ENCODE results near the gene DPH5.
A peak's percentile ranks its signal among the peaks of the same experiment; 100 is the strongest.

DPH5 gene

GRCh38 chr1:101030881-101031280 lies 5.3 kb upstream of the DPH5 start:
- no peak for DNase-seq (ENCODE audit: low spot score)

- DNase-seq (ENCODE audit: low spot score): no peak
These were observed 3.6 kb upstream of the DPH5 start for GRCh38 chr1:101029184-101029583.

GRCh38 chr1:101028466-101028865 lies 2.9 kb upstream of the DPH5 start:
- no peak for DNase-seq (ENCODE audit: low spot score)

- no peak for DNase-seq (ENCODE audit: low spot score)
These were observed 1.7 kb upstream of the DPH5 start for GRCh38 chr1:101027194-101027772.

- no peak for DNase-seq (ENCODE audit: low spot score)
These were observed 825 bp upstream of the DPH5 start for GRCh38 chr1:101026430-101026788.

- DNase-seq (ENCODE audit: low spot score): peak; percentile 21
These were observed 314 bp downstream of the DPH5 start for GRCh38 chr1:101025283-101025656.

- DNase-seq (ENCODE audit: low spot score): peak; percentile 60
These were observed 3.3 kb downstream of the DPH5 start for GRCh38 chr1:101022294-101022693.

GRCh38 chr1:101017448-101017847 lies 8.1 kb downstream of the DPH5 start:
- DNase-seq (ENCODE audit: low spot score): no peak

- DNase-seq (ENCODE audit: low spot score): no peak
These were observed 11.8 kb downstream of the DPH5 start for GRCh38 chr1:101013776-101014175.

- peak; percentile 24 for DNase-seq (ENCODE audit: low spot score)
These were observed 17.3 kb downstream of the DPH5 start for GRCh38 chr1:101008229-101008834.

GRCh38 chr1:101006553-101006952 lies 19.0 kb downstream of the DPH5 start:
- no peak for DNase-seq (ENCODE audit: low spot score)

- no peak for DNase-seq (ENCODE audit: low spot score)
These were observed 19.7 kb downstream of the DPH5 start for GRCh38 chr1:101005871-101006270.

GRCh38 chr1:101005183-101005582 lies 20.4 kb downstream of the DPH5 start:
- DNase-seq (ENCODE audit: low spot score): no peak

- no peak for DNase-seq (ENCODE audit: low spot score)
These were observed 20.9 kb downstream of the DPH5 start for GRCh38 chr1:101004670-101005069.

- no peak for DNase-seq (ENCODE audit: low spot score)
These were observed 21.5 kb downstream of the DPH5 start for GRCh38 chr1:101004061-101004460.

- DNase-seq (ENCODE audit: low spot score): no peak
These were observed 22.5 kb downstream of the DPH5 start for GRCh38 chr1:101003012-101003650.

- peak; percentile 15 for DNase-seq (ENCODE audit: low spot score)
These were observed 23.0 kb downstream of the DPH5 start for GRCh38 chr1:101002551-101002950.

- DNase-seq (ENCODE audit: low spot score): no peak
These were observed 25.3 kb downstream of the DPH5 start for GRCh38 chr1:101000131-101000873.

GRCh38 chr1:100998426-100998825 lies 27.2 kb downstream of the DPH5 start:
- DNase-seq (ENCODE audit: low spot score): no peak

- no peak for DNase-seq (ENCODE audit: low spot score)
These were observed 30.2 kb downstream of the DPH5 start for GRCh38 chr1:100995198-100995988.

- peak; percentile 62 for DNase-seq (ENCODE audit: low spot score)
These were observed 36.1 kb downstream of the DPH5 start for GRCh38 chr1:100989306-100990077.

GRCh38 chr1:100988121-100988520 lies 37.5 kb downstream of the DPH5 start:
- no peak for DNase-seq (ENCODE audit: low spot score)

Measured in AG20443 (cell line).